ENCODE measurements around the gene EPHA1.
A peak's percentile ranks its signal among the peaks of the same experiment; 100 is the strongest.

The EPHA1 gene

GRCh38 chr7:143351574-143351973, 57.1 kb downstream of the EPHA1 start:
- no peak for TF ChIP-seq NFIC (IDR thresholded peaks at IDR 0.05)
- TF ChIP-seq MAX (IDR thresholded peaks at IDR 0.05) = no peak
- no peak for TF ChIP-seq FOXM1 (IDR thresholded peaks at IDR 0.05; ENCODE audit: borderline replicate concordance, low read depth)
- TF ChIP-seq CEBPB (IDR thresholded peaks at IDR 0.05) = no peak
- TF ChIP-seq ZBTB7A (IDR thresholded peaks at IDR 0.05; ENCODE audit: low read depth) = no peak
- no peak for TF ChIP-seq REST (IDR thresholded peaks at IDR 0.05; ENCODE audit: low read depth)

- TF ChIP-seq MAX (IDR thresholded peaks at IDR 0.05) (no peak), YY1 (IDR thresholded peaks at IDR 0.05; ENCODE audit: low read depth) (no peak), NFIC (IDR thresholded peaks at IDR 0.05) (no peak), CEBPB (IDR thresholded peaks at IDR 0.05) (no peak), FOXM1 (IDR thresholded peaks at IDR 0.05; ENCODE audit: borderline replicate concordance, low read depth) (no peak), TEAD4 (IDR thresholded peaks at IDR 0.05) (no peak), CREB1 (IDR thresholded peaks at IDR 0.05; ENCODE audit: low read depth) (no peak), ZBTB7A (IDR thresholded peaks at IDR 0.05; ENCODE audit: low read depth) (no peak), TCF12 (IDR thresholded peaks at IDR 0.05; ENCODE audit: low read depth) (no peak), EP300 (IDR thresholded peaks at IDR 0.05; ENCODE audit: borderline replicate concordance) (no peak), RAD21 (IDR thresholded peaks at IDR 0.05; ENCODE audit: low read depth) (no peak)
Observed at GRCh38 chr7:143351060-143351459, 57.6 kb downstream of the EPHA1 start.

GRCh38 chr7:143347950-143348349, 60.7 kb downstream of the EPHA1 start:
- TF ChIP-seq ZBTB7A (IDR thresholded peaks at IDR 0.05; ENCODE audit: low read depth) = no peak
- no peak for TF ChIP-seq MAX (IDR thresholded peaks at IDR 0.05)
- TF ChIP-seq USF1 (IDR thresholded peaks at IDR 0.05) = no peak
- no peak for TF ChIP-seq TCF12 (IDR thresholded peaks at IDR 0.05; ENCODE audit: low read depth)
- no peak for TF ChIP-seq TEAD4 (IDR thresholded peaks at IDR 0.05)
- no peak for TF ChIP-seq NFIC (IDR thresholded peaks at IDR 0.05)
- TF ChIP-seq CREB1 (IDR thresholded peaks at IDR 0.05; ENCODE audit: low read depth) = no peak
- TF ChIP-seq TAF1 (IDR thresholded peaks at IDR 0.05; ENCODE audit: low read depth) = no peak
- no peak for TF ChIP-seq CEBPB (IDR thresholded peaks at IDR 0.05)
- no peak for TF ChIP-seq YY1 (IDR thresholded peaks at IDR 0.05; ENCODE audit: low read depth)
- TF ChIP-seq REST (IDR thresholded peaks at IDR 0.05; ENCODE audit: low read depth) = no peak
- no peak for TF ChIP-seq EP300 (IDR thresholded peaks at IDR 0.05; ENCODE audit: borderline replicate concordance)
- no peak for TF ChIP-seq FOXM1 (IDR thresholded peaks at IDR 0.05; ENCODE audit: borderline replicate concordance, low read depth)
- TF ChIP-seq EGR1 (IDR thresholded peaks at IDR 0.05) = no peak
- TF ChIP-seq RAD21 (IDR thresholded peaks at IDR 0.05; ENCODE audit: low read depth) = no peak

GRCh38 chr7:143346018-143346417, 62.6 kb downstream of the EPHA1 start:
- no peak for TF ChIP-seq FOXM1 (IDR thresholded peaks at IDR 0.05; ENCODE audit: borderline replicate concordance, low read depth)
- TF ChIP-seq RAD21 (IDR thresholded peaks at IDR 0.05; ENCODE audit: low read depth) = 0 out of 2 replicates have a peak, but pooled peaks have one; percentile 1

GRCh38 chr7:143345428-143345900, 63.2 kb downstream of the EPHA1 start:
- peak; percentile 30 for TF ChIP-seq RAD21 (IDR thresholded peaks at IDR 0.05; ENCODE audit: low read depth)
- no peak for TF ChIP-seq EP300 (IDR thresholded peaks at IDR 0.05; ENCODE audit: borderline replicate concordance)
- TF ChIP-seq MAX (IDR thresholded peaks at IDR 0.05) = peak; percentile 68

GRCh38 chr7:143343596-143343995, 65.1 kb downstream of the EPHA1 start:
- TF ChIP-seq CEBPB (IDR thresholded peaks at IDR 0.05) (no peak), CREB1 (IDR thresholded peaks at IDR 0.05; ENCODE audit: low read depth) (no peak), USF1 (IDR thresholded peaks at IDR 0.05) (no peak), RAD21 (IDR thresholded peaks at IDR 0.05; ENCODE audit: low read depth) (no peak), REST (IDR thresholded peaks at IDR 0.05; ENCODE audit: low read depth) (no peak), NFIC (IDR thresholded peaks at IDR 0.05) (no peak), EGR1 (IDR thresholded peaks at IDR 0.05) (no peak), TEAD4 (IDR thresholded peaks at IDR 0.05) (no peak), ZBTB7A (IDR thresholded peaks at IDR 0.05; ENCODE audit: low read depth) (no peak), TCF12 (IDR thresholded peaks at IDR 0.05; ENCODE audit: low read depth) (no peak), MAX (IDR thresholded peaks at IDR 0.05) (no peak), EP300 (IDR thresholded peaks at IDR 0.05; ENCODE audit: borderline replicate concordance) (no peak), FOXM1 (IDR thresholded peaks at IDR 0.05; ENCODE audit: borderline replicate concordance, low read depth) (no peak), YY1 (IDR thresholded peaks at IDR 0.05; ENCODE audit: low read depth) (no peak), TAF1 (IDR thresholded peaks at IDR 0.05; ENCODE audit: low read depth) (no peak)

Measured in Ishikawa (cell line).